Measurements from ENCODE around the gene CCNK.

The CCNK gene

GRCh38 chr14:99467336-99468078 lies 13.7 kb upstream of the CCNK start:
- no peak for DNase-seq

GRCh38 chr14:99468081-99468480 lies 13.1 kb upstream of the CCNK start:
- no peak for DNase-seq

- DNase-seq: no peak
Measured at GRCh38 chr14:99468836-99469592, 12.2 kb upstream of the CCNK start.

- DNase-seq: no peak
Measured at GRCh38 chr14:99471731-99472130, 9.5 kb upstream of the CCNK start.

GRCh38 chr14:99472937-99473336 lies 8.3 kb upstream of the CCNK start:
- DNase-seq: no peak

GRCh38 chr14:99473458-99473857 lies 7.8 kb upstream of the CCNK start:
- no peak for DNase-seq

- DNase-seq: no peak
Measured at GRCh38 chr14:99475179-99475578, 6.0 kb upstream of the CCNK start.

GRCh38 chr14:99475660-99476059 lies 5.5 kb upstream of the CCNK start:
- no peak for DNase-seq

- DNase-seq: no peak
Measured at GRCh38 chr14:99476864-99477263, 4.3 kb upstream of the CCNK start.

GRCh38 chr14:99478128-99478527 lies 3.1 kb upstream of the CCNK start:
- DNase-seq: no peak

- no peak for DNase-seq
Measured at GRCh38 chr14:99479160-99479905, 1.9 kb upstream of the CCNK start.

GRCh38 chr14:99479906-99480869 lies 1.0 kb upstream of the CCNK start, which contains the start of gene SETD3:
Gene SETD3, minus strand, starts transcription at chr14:99480859. Its CDS starts 15,054 bp downstream, at chr14:99465805.
- DNase-seq: peak; percentile 30

- DNase-seq: peak; percentile 16
Measured at GRCh38 chr14:99481745-99482099, 513 bp downstream of the CCNK start.

- no peak for DNase-seq
Measured at GRCh38 chr14:99484106-99484505, 2.9 kb downstream of the CCNK start.

- DNase-seq: no peak
Measured at GRCh38 chr14:99497341-99497740, 16.1 kb downstream of the CCNK start.

- no peak for DNase-seq
Measured at GRCh38 chr14:99497894-99498293, 16.7 kb downstream of the CCNK start.

- DNase-seq: no peak
Measured at GRCh38 chr14:99502989-99503421, 21.8 kb downstream of the CCNK start.

GRCh38 chr14:99503848-99504453 lies 22.7 kb downstream of the CCNK start:
- no peak for DNase-seq

- no peak for DNase-seq
Measured at GRCh38 chr14:99505089-99505488, 23.9 kb downstream of the CCNK start.

- no peak for DNase-seq
Measured at GRCh38 chr14:99506276-99506675, 25.1 kb downstream of the CCNK start.

GRCh38 chr14:99507860-99508640 lies 26.8 kb downstream of the CCNK start:
- DNase-seq: no peak

All from NCI-H345 (cell line).